PC-3 (cell line): ENCODE measurements around the gene FNDC10.
"Not testable (repeated sequence)": the region's sequence is repeated elsewhere in the genome, so short reads cannot be mapped to it uniquely, and the experiment has no call there.

Experiments used
- CTCF ChIP-seq: fragments of 300-600 bp; sonication (generic); conservative IDR thresholded peaks from 2 replicates; pipeline ENCODE4 v1.5.1; 2017; ENCODE audit warnings: antibody characterized with exemption, low read depth, mild to moderate bottlenecking, low read length
- EZH2 ChIP-seq: fragments of 300-600 bp; sonication (generic); IDR thresholded peaks from one replicate; pipeline ENCODE4 v1.6.1; 2017; ENCODE audit warnings: antibody characterized with exemption, mild to moderate bottlenecking, low read length; ENCODE audit not compliant: unreplicated experiment

GRCh38 chr1:1636621-1637478 is 36.9 kb upstream of the FNDC10 start:
- not testable (repeated sequence) for TF ChIP-seq CTCF, EZH2
